Endothelial cell of umbilical vein (primary cell): ENCODE results near the gene DAPK2.

Experiments
- CTCF ChIP-seq, 2 donors: IDR thresholded peaks; 1 replicate in 1 of 2; 2 replicates in 1 of 2; pipeline ENCODE4 v1.5.1; 2011; ENCODE audit warnings: low read length in 2 of 2, mild to moderate bottlenecking in 2 of 2, moderate library complexity in 2 of 2, control low read depth in 1 of 2, inconsistent platforms in 1 of 2, low read depth in 1 of 2; ENCODE audit not compliant: insufficient read depth in 1 of 2; ENCODE audit errors: extremely low read depth in 1 of 2
- EZH2 ChIP-seq: IDR thresholded peaks from 2 replicates; pipeline ENCODE4 v1.6.1; 2012; ENCODE audit warnings: borderline replicate concordance, low read depth, mild to moderate bottlenecking, moderate library complexity, low read length, inconsistent platforms; ENCODE audit not compliant: severe bottlenecking
- GATA2 ChIP-seq: IDR thresholded peaks from 2 replicates; pipeline ENCODE4 v1.7.0; 2011; ENCODE audit warnings: low read depth, mild to moderate bottlenecking, moderate library complexity, mixed read lengths, low read length; ENCODE audit not compliant: insufficient read length, insufficient read depth
- JUN ChIP-seq: IDR thresholded peaks from 2 replicates; pipeline ENCODE4 v1.6.1; 2011; ENCODE audit warnings: borderline replicate concordance, low read depth; ENCODE audit not compliant: insufficient read length, insufficient read depth
- MYC ChIP-seq: IDR thresholded peaks from one replicate; pipeline ENCODE4 v1.6.1; 2011; ENCODE audit warnings: mild to moderate bottlenecking, low read depth, low read length
- POLR2A ChIP-seq: IDR thresholded peaks from 2 replicates; pipeline ENCODE4 v1.6.1; 2012; ENCODE audit warnings: low read depth, mild to moderate bottlenecking, control low read depth, low read length
- POLR2AphosphoS5 ChIP-seq: IDR thresholded peaks from 2 replicates; pipeline ENCODE4 v1.6.1; 2012; ENCODE audit warnings: low read depth, mild to moderate bottlenecking, control low read depth, low read length, moderate library complexity; ENCODE audit not compliant: insufficient read depth

- no peak for TF ChIP-seq POLR2A
- no peak for TF ChIP-seq GATA2
- TF ChIP-seq CTCF (IDR thresholded peaks at IDR 0.05; ENCODE audit: extremely low read depth in 1 of 2, insufficient read depth in 1 of 2, low read depth in 1 of 2, low read length in 2 of 2) = no peak
- no peak for TF ChIP-seq MYC
- TF ChIP-seq EZH2 = no peak
- no peak for TF ChIP-seq POLR2AphosphoS5
- TF ChIP-seq JUN = no peak
Measured at GRCh38 chr15:64037116-64037515, 9.2 kb downstream of the DAPK2 start.
